GM21786 (cell line): Measurements from ENCODE around the gene RAD54L.
A peak's percentile ranks its signal among the peaks of the same experiment; 100 is the strongest.
"Not testable (repeated sequence)": the region's sequence is repeated elsewhere in the genome, so short reads cannot be mapped to it uniquely, and the experiment has no call there.

Source experiments
- ATAC-seq: cut with Tn5 transposase; IDR thresholded peaks from one replicate; pipeline ENCODE4 v1.9.1; 2021; ENCODE audit not compliant: unreplicated experiment

The RAD54L gene

DNA sequence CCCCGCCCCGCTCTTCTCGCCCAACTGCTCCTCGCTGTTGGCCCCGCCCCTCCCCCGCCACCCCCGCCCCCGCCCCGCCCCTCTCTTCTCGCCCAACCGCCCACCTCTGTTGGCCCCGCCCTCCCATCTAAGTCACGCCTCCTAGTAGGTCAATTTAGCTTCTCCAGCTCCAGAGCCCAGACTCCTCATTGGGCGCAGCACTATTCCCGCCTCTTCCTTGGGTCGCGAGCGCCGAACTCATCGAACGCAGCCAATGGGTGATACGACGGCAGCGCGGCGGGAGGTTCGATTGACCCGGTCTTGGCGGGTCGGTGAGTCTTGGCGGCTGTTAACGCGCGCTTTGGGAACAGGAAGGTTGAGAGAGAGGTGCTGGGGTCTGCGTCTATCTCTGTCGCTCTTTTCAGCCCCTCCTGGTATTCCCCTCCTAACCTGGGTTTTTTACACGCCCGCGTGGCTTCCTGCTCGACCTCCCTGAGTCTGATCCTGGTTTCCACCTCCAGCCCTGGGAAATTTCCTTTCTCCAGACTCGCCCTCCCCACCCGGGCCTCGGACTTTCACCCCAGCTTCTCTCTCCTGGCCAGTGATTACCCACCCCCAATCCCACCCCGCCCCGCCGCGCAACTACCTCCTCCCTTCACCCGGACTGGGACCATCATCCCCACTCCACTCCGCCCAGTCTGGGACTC is at the start of gene RAD54L:
Gene RAD54L, plus strand, starts transcription at position 328 of the 686 bp plus-strand sequence. CDS start 643 bp downstream, outside the sequence.
- ATAC-seq: peak; percentile 97

DNA sequence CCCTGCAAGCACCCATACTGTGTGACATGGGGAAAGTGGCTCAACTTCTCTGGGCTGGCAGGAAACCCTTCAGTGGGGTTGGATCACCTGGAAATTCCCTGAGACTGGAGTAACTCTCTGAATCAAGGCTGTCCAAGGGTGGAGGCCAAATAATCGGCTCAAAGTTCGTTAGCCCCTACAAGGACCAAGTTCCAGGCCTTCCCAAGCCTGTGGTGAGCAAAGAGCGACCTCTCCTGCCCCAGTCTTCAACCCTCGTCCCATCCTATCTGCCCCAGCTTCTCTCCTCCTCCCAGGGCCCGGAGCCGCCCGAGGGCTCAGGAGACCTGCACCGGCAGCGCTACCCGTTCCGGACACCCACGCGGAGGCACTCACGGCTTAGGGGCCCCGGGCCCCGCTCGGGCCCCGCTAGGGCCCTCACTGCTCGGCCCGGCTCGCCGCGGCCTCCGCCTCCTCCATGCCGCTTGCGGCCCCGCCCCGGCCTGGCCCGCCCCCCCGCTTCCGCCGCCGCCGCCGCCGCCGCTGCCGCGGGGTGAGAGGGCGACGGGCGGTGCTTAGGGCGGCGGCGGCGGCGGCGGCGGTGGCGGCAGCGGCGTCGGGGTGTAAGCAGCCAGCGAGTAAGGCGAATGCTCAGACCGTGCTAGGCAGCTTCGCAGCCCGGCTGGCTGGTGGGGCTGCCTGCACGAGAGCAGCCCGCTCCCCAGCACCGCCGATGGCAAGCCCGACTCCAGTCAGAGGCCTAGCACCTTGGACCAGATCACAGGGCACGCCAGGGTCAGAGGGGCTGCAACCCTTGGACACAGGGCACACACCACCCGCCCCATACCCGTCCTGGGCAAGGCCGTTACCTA is 49.4 kb upstream of the RAD54L start, which contains the start of gene POMGNT1:
Gene POMGNT1, minus strand, starts transcription at position 471 of the 848 bp plus-strand sequence. CDS start 613 bp downstream, outside the sequence.
- ATAC-seq: peak; percentile 84

DNA sequence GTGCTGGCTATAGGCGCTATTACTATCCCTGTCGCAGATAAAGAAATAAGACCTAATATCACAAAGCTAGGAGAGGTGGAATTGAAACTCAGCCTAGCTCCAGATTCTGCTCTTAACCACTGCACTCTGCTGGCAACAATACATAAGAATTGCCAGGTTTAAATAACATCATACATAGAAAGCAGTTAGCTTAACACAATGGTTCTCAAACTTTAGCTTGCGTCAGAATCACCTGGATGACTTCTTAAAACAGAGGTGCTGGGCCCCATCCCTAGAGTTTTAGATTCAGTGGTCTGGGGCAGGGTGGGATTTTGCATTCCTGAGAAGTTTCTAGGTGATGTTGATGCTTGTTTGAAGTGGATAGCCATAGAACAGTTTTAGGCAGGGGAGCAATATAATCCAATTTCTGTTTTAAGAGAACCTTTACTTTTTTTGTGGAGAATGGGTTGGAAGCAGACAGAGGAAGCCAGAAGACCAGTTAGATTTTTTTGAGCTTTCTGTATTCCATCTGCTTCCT is 48.3 kb upstream of the RAD54L start:
- no peak for ATAC-seq

DNA sequence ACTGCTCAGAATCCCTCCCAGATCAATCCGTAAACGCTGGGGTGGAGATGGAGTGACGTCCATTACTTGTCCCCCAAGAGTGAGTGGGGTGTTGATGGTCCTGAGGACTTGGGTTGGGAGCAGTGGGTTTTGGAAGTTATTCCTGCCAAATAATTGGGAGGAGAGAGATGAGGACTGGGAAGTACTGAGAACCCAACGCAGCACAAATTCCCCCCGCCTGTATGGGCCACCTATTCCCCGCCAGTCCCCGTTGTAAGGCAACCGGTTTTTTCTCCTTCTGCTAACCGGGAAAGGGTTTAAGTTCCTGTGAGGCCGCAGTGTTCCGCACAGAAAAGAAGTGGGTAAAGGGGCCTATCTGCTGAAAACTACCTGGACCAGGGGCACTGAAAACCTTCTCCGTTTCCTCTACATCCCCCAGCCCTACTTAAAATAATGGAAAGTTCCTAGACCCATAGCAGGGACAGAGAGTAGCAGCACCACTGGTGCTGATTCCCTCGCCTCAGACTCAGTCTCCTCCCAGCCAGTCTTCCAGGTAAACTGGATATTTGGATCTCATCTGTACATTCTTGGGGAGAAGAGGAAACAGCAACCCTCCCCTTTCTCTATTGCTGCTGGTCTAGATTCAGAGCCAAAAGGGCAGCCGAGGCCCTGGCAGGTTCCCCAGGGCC is 43.7 kb upstream of the RAD54L start:
- no peak for ATAC-seq

DNA sequence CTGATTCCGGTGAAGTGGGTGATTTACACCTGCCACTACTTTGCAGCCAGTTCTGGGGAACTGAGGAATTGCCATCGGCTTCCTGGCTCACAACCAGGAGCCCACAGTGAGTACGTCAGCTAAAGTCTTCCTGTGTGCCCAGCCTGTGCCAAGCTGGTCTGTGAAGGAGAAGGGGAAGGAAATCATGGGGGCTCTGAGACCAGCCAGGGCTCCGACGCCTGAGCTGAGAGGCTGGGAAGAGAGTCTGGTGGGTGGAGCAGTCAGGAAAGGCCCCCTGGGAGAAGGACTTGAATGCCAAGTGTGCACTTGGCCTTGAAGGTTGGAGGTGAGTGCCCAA is 43.2 kb upstream of the RAD54L start:
- ATAC-seq: no peak

DNA sequence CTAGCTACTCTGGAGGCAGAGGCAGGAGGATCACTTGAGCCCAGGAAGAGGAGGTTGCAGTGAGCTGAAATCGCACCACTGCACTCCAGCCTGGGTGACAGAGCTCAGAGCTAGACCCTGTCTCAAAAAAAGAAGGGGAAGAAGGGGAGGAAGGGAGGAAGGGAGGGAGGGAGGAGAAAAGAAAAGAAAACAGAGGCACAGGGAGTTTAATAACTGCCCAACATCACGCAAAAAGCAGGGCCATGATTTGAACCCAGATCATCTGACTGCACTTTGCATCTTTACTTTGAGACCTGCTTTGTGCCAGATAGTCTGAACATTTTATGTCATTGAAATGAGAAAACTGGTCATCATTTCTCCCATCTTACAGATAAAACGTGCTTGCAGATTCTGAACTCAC is 42.4 kb upstream of the RAD54L start:
- ATAC-seq: no peak

DNA sequence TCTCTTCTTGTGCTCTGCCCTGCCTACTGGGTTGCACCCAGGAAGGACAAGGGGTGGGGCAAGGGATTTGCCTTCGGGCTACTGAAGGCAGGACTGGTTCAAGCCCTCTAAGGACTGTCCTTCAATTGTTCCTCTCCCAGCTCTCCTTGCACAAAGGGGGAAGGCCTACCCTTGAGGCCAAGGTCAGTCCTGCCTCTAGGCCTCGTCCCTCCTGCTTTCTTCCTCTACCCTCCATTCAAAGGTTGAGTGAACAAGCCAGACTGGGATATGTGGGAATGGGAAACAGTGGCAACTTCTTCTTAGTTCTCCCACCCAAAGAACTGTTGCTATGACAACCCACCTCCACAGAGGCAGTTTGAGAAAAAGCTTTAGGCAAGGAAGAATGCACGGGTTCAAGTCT is 41.8 kb upstream of the RAD54L start:
- no peak for ATAC-seq

DNA sequence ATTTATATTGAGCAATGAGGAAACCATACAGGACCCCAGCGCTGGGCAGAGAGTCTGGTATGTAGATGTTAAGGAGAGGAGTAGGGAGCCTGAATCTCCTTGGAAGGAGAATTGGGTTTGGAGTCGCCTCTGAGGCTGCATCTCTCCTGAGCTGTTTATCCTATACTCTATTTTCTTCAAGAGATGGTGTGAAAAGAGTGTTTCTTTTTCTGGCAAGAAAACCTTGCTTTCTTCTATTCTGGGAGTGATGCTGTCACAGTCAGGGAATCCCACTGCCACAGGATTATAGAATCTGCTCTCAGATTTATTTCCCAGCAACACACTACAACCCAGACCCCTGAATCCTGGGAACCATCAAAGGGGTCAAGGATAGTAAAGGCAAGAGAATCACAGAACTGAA is 41.2 kb upstream of the RAD54L start:
- ATAC-seq: no peak

DNA sequence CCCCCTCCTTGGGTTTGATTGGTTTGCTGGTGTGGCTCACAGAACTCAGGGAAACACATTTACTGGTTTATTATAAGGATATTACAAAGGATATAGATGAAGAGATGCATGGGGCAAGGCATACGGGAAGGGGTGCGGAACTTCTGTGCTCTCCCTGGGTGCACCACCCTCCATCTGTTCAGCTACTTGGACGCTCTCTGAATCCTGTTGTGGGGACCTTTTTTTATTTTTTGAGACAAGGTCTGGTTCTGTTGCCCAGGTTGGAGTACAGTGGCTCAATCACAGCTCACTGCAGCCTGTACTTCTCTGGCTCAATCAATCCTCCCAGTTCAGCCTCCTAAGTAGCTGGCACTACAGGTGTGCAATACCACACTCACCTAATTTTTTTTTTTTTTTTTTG is 37.0 kb upstream of the RAD54L start:
- no peak for ATAC-seq

DNA sequence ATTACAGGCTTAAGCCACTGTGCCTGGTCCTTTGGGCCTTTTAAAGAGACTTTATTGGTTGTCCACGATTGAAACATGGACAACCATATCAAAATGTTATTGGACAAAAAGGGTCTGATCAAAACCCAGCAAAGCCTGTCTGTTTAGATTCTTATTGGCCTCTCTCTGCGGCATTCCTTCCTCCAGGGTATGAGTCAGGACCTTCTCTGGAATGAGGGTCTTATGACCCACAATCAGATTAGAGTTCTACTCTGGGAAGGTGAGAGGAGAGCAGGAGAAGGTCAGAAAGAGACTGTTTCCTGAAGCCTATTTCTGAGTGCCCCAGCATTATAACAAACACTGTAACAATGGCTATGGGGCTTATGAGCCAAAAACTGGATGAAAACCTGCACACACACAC is 36.5 kb upstream of the RAD54L start:
- no peak for ATAC-seq

DNA sequence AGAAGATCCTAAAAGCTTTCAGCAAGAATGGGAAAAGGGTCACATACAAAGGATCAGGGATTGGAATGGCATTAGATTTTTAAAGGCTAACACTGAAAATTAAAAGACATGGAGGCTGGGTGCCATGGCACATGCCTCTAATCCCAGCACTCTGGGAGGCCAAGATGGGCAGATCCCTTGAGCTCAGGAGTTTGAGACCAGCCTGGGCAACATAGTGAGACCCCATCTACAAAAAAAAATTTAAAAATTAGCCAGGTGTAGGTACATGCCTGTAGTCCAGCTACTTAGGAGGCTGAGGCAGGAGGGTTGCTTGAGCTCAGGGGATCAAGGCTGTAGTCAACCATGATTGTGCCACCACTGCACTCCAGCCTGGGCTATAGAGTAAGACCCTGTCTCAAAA is 32.1 kb upstream of the RAD54L start:
- no peak for ATAC-seq

DNA sequence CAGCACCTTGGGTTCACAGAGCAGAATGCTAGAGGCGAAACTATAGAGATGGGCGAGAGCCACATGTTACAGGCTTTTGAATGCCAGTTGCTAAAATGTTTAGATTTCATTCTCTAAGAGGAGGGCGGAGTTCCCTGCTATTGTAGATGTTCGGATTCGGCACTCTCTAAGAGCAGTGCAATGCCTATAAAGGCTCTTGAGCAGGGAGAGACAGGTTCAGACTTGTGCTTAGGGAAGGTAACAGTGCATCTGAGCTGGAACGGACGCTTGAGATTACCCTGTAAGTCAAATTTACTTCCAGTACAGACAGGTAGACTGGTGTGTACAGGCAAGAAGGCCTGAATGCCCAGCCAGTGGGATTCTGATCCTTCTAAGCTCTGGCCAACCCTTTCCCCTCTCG is 29.1 kb upstream of the RAD54L start:
- ATAC-seq: no peak

DNA sequence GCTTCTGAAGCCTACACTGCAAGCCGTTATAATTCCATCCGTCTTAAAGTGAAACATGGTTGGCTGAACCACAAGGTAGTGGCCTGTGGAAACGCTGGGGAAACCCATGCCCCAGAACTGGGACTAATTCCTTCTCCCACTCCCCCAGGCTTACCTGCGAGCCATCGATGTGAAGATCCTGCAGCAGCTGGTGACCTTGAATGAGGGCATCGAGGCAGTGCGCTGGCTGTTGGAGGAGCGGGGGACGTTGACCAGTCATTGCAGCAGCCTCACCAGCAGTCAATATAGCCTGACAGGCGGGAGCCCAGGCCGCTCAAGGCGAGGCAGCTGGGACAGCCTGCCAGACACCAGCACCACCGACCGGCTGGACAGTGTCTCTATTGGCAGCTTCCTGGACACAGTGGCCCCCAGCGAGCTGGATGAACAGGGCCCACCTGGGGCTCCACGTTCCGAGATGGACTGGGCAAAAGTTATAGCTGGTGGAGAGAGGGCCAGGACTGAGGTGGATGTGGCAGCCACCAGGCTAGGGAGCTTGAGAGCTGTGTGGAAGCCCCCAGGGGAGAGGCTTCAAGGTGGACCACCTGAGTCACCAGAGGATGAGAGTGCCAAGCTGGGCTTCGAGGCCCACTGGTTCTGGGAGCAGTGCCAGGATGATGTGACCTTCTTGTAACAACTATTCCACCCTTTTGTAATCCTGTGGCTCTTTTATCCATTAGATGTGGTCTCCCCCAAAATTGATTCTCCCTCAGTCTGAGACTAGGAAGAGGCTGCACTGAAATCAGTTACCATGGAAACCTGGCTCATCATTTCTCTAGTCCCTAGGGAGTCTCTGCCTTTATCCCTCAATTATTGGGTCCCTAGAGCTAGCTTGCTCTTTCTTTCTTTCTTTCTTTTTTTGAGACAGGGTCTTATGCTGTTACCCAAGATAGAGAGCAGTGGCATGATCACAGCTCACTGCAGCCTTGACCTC is 27.7 kb upstream of the RAD54L start:
- no peak for ATAC-seq

DNA sequence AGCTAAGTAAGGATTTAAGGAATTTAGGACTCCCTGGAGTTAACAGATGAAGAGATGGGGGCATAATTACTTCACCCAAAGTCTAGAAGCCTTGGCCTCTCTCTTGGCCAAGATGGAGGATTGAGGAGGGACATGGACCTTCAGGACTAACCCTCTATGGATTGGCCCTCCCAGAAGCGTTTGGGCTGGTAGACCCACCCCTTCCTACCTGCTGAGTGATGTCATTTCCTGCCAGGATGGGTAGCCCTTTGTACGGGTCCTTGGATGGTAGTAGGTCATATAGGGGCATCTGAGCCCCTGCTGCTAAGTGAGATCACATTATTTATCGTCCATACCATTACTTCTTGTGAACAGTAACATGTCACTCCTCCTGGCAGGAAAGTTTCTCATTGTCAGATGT is 26.8 kb upstream of the RAD54L start:
- no peak for ATAC-seq

DNA sequence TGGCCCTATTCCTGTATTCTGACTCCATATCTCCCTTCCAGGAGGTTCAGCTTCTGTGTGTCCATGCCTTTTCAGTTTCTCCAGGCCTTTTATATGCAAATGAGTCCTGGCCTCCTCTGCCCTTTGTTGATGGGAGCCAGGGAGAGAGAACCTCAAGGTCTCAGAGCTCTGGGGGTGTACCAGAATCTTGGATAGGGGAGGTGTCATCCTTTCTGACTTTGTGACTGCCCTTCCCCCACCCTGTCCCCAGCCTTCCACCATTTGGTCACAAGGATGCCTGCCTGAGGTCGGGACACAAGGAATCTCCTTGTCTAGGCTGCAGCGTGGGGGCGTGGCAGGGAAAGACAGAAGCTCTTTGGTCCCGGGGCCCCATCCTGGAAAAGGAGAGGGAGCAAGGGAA is 25.8 kb upstream of the RAD54L start:
- no peak for ATAC-seq

DNA sequence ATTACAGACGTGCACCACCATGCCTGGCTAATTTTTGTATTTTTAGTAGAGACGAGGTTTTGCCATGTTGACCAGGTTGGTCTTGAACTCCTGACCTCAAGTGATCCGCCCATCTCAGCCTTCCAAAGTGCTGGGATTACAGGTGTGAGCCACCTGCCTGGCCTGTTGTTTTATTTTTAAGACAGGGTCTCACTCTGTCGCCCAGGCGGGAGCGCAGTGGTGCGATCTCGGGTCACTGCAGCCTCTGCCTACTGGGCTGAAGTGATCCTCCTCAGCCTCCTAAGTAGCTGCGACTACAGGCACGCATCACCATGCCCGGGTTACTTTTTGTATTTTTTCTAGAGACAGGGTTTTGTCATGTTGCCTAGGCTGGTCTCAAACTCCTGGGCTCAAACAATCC is 24.5 kb upstream of the RAD54L start:
- ATAC-seq: not testable (repeated sequence)

DNA sequence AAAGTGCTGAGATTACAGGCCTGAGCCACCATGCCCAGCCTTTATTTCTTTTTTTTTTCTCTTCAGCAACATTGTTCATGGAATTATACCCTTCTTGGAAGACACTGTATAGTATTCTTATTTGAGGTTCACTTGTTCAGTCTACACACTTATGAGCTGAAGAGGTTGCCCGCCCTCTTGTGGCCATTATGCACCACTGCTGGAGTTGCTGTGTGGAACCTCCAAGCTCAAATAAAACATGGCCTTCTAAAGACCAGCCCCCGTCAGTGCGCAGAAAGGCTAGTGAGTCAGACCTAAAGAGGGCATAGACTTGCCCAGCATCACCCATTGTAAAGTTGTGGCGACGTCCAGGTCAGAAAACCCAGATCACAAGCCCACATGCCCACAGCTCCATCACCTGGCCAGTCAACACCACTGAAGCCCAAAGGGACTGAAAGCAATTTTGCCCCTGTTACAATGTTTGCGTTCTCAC is 24.1 kb upstream of the RAD54L start:
- peak; percentile 88 for ATAC-seq

DNA sequence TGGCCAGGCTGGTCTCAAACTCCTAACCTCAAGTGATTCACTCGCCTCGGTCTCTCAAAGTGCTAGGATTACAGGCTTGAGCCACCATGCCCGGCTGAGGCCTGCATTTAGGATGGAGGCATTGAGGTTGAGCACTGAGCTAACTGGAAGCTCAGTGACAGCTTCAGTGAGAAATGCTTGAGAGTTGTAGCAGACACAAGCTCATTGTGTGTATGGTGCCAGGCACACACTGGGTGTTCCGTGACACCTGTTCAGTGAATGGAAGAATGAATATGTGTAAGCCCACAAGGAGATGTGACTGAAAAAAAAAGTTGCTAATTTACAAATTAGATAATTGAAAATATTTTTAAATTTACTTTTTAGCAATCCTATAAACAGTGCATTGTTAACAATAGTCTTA is 22.6 kb upstream of the RAD54L start:
- no peak for ATAC-seq

DNA sequence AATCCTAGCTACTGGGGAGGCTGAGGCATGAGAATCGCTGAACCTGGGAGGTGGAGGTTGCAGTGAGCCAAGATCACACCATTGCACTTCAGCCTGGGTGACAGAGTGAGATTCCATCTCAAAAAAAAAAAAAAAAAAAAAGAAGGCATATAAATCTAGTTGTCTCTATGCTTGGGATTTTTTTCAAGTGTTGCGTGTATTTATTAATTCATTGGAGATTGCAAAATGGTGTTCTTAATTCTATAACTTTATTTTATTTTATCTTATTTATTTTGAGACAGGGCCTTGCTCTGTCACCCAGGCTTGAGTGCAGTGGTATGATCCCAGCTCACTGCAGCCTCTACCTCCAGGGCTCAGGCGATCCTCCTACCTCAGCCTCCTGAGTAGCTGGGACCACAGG is 16.3 kb upstream of the RAD54L start:
- ATAC-seq: not testable (repeated sequence)

DNA sequence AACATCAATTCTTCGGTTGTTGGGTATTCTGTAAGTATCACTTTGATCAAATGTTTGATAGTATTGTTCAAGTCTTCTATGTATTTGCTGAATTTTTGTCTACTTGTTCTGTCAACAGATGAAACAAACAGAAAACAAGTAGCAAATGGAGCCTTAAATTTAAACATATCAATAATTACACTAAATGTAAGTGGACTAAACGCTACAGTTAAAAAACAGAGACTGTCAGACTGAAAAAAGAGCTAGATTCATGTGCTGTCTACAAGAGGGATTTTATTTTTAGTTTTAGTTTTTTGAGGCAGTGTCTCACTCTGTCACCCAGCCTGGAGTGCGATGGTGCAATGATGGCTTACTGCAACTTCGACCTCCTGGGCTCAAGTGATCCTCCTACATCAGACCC is 10.7 kb upstream of the RAD54L start:
- no peak for ATAC-seq
